ENCODE measurements around the gene PPIP5K2. TPM values are rescaled to one million over a fixed set of nuclear protein-coding genes. Genes with fewer than 3 reads are reported as not detected.

PPIP5K2 gene
- total and polyA plus RNA-seq, 3 donors from 2014 or later = 23.7 to 42.8 (median 30.4) TPM

DNA sequence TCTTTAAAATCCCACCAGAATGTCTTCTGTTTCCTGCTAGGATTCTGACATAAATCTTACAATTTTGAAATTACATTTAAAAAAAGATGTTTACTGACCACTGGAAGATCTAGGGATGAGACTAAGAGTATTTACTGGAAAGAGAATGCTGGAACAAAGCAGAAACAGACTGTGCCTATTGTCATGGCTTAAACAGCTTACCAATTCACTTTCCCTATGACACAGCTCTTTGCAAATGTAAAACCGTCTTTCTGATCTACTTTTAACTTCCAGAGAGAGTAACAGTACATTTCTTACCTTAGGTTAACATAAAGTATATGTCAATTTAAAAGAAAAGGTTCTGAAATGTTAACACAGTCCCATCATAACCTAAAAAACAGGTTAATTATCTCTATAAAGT lies 10.8 kb upstream of the PPIP5K2 start:
- WGBS, 2 donors = 81 to 85% methylated on average over 1 of the region's 1 CpG
- Histone ChIP-seq H3K4me1 (no peaks in the 10 kb centered on the region), H3K9me3 (no peaks in the 10 kb centered on the region), H3K4me3 (no peak overlapping the region), H3K27ac (no peak overlapping the region), H3K27me3 (no peaks in the 10 kb centered on the region), H3K36me3 (ENCODE audit: low read depth, missing control alignments) (no peaks in the 10 kb centered on the region)
- no peak for DNase-seq
- TF ChIP-seq, protein P1, sequence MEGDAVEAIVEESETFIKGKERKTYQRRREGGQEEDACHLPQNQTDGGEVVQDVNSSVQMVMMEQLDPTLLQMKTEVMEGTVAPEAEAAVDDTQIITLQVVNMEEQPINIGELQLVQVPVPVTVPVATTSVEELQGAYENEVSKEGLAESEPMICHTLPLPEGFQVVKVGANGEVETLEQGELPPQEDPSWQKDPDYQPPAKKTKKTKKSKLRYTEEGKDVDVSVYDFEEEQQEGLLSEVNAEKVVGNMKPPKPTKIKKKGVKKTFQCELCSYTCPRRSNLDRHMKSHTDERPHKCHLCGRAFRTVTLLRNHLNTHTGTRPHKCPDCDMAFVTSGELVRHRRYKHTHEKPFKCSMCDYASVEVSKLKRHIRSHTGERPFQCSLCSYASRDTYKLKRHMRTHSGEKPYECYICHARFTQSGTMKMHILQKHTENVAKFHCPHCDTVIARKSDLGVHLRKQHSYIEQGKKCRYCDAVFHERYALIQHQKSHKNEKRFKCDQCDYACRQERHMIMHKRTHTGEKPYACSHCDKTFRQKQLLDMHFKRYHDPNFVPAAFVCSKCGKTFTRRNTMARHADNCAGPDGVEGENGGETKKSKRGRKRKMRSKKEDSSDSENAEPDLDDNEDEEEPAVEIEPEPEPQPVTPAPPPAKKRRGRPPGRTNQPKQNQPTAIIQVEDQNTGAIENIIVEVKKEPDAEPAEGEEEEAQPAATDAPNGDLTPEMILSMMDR (IDR thresholded peaks at IDR 0.05) = no peak
- TF ChIP-seq POLR2A (IDR thresholded peaks at IDR 0.05) = no peak
- intact Hi-C loops (cut with DNase I; ENCODE audit: low total_unique reads) = no loop called here

DNA sequence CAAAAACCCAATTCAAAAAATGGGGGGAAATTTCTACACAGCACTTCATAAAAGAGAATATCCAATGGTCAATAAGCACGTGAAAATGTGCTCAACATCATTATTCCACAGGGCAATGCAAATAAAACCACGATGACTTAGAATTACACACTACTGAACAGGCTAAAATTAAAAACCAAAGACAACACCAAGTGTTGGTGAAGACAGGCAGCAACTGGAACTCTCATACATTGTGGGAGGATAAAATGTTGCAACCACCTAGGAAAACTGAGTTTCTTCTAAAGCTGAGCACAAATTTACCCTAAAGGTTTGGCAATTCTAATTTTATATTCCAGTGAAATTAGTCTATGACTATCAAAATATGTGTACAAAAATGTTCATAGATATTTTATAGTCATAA lies 9.7 kb upstream of the PPIP5K2 start:
- no peaks in the 10 kb centered on the region for H3K27me3 ChIP-seq
- H3K4me3 ChIP-seq = no peak overlapping the region
- H3K27ac ChIP-seq = no peak overlapping the region
- no peak for DNase-seq
- no peaks in the 10 kb centered on the region for H3K36me3 ChIP-seq (ENCODE audit: low read depth, missing control alignments)
- no peaks in the 10 kb centered on the region for H3K9me3 ChIP-seq
- 96 to 98% methylated on average over 2 of the region's 2 CpGs for WGBS, 2 donors
- TF ChIP-seq, protein P1 (IDR thresholded peaks at IDR 0.05) = no peak
- TF ChIP-seq POLR2A (IDR thresholded peaks at IDR 0.05) = no peak
- H3K4me1 ChIP-seq = no peaks in the 10 kb centered on the region
- intact Hi-C loops (cut with DNase I; ENCODE audit: low total_unique reads) = no loop called here

DNA sequence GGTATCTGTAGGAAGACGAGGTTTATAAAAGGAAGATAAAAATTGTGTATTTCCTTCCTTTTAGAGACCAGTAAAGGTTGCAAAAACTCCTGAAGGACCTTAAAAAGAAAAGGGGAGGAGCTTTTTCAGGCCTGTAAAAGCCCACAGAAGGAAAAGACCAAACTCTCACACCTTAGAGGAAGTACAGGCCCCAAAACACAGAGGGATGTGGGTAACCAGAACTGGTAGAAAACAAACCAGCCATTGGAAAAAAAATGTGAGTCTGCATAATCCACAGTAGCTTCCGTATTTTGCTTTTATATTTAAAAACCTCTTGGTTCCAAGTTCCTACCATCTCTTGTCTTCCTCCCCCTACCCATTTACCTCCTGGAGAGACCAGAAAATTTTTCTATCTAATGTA lies 8.6 kb upstream of the PPIP5K2 start:
- H3K27me3 ChIP-seq = no peaks in the 10 kb centered on the region
- WGBS, 2 donors = 84 to 88% methylated on average over 2 of the region's 2 CpGs
- no peaks in the 10 kb centered on the region for H3K36me3 ChIP-seq (ENCODE audit: low read depth, missing control alignments)
- no peak for DNase-seq
- no peaks in the 10 kb centered on the region for H3K4me1 ChIP-seq
- no peak overlapping the region for H3K4me3 ChIP-seq
- intact Hi-C loops (cut with DNase I; ENCODE audit: low total_unique reads) = no loop called here
- no peaks in the 10 kb centered on the region for H3K9me3 ChIP-seq
- no peak overlapping the region for H3K27ac ChIP-seq
- TF ChIP-seq, protein P1 (IDR thresholded peaks at IDR 0.05) = no peak
- no peak for TF ChIP-seq POLR2A (IDR thresholded peaks at IDR 0.05)

DNA sequence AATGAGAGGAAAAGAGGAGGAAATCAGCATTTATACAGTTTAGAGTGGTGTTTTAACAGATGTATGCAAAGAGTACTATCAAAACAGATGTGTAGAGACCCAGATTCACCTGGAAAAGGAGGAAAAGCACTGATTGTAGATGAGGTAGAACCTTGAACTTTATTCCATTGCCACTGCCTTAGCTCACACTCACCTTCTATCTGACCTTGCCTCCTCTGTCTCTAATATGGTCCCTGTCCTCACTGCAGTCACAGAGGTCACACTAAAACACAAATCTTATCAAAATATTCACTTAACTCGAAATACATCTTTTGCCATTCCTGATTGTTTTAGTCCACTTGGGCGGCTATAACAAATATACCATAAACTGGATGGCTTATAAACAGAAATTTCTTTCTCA lies 7.2 kb upstream of the PPIP5K2 start:
- Histone ChIP-seq H3K27me3 (no peaks in the 10 kb centered on the region), H3K4me1 (no peaks in the 10 kb centered on the region), H3K4me3 (no peak overlapping the region), H3K9me3 (no peaks in the 10 kb centered on the region), H3K36me3 (ENCODE audit: low read depth, missing control alignments) (no peaks in the 10 kb centered on the region), H3K27ac (no peak overlapping the region)
- WGBS, 2 donors = 91 to 95% methylated on average over 2 of the region's 2 CpGs
- no peak for DNase-seq
- TF ChIP-seq, protein P1 (IDR thresholded peaks at IDR 0.05) = no peak
- no peak for TF ChIP-seq POLR2A (IDR thresholded peaks at IDR 0.05)
- intact Hi-C loops (cut with DNase I; ENCODE audit: low total_unique reads) = no loop called here

DNA sequence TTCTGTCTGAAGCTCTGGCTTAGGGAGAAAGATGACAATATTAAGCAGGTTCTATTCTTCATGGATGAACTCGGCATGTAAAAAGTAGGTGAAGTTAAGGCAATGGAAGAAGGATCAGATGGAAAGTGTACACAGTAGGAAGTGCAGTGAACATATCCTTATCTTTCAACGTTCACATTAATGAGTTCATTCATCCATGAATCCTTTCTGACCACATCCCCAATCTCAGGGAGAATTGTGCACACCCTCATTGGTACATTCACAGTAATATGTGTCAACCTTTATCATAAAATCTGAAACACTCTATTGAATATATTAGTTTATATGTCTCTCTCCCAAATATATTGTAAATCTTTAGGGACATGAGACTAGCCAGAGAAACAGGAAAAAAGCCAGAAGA lies 5.7 kb upstream of the PPIP5K2 start:
- TF ChIP-seq, protein P1 (IDR thresholded peaks at IDR 0.05) = no peak
- TF ChIP-seq POLR2A (IDR thresholded peaks at IDR 0.05) = no peak
- intact Hi-C loops (cut with DNase I; ENCODE audit: low total_unique reads) = no loop called here

More for the DNA sequence above, 5.7 kb upstream of the PPIP5K2 start:
- Histone ChIP-seq H3K4me3 (no peak overlapping the region), H3K27ac (no peak overlapping the region), H3K9me3 (no peaks in the 10 kb centered on the region), H3K4me1 (no peaks in the 10 kb centered on the region), H3K36me3 (ENCODE audit: low read depth, missing control alignments) (no peaks in the 10 kb centered on the region), H3K27me3 (no peaks in the 10 kb centered on the region)
- DNase-seq = no peak
- WGBS, 2 donors = 65 to 89% methylated on average over 2 of the region's 2 CpGs

Measured in testis (tissue), 3 donors.